Measurements from ENCODE around the gene TSPO. TPM values are rescaled to one million over a fixed set of nuclear protein-coding genes. Genes with fewer than 3 reads are reported as not detected.
A peak's percentile ranks its signal among the peaks of the same experiment; 100 is the strongest.
"Not testable (repeated sequence)": the region's sequence is repeated elsewhere in the genome, so short reads cannot be mapped to it uniquely, and the experiment has no call there.

Gene TSPO
- total RNA-seq: 100 to 1,000 TPM; 238 to 472 TPM

GRCh38 chr22:43151251-43152002 lies at the start of gene TSPO:
Gene TSPO, plus strand, starts transcription at chr22:43151559. Its CDS starts 7,680 bp downstream, at chr22:43159239.
- H3K4me3 ChIP-seq: peak within 1 kb of the TSS; percentile 93
- no peak for TF ChIP-seq CTCF (IDR thresholded peaks at IDR 0.05)
- no peaks in the 10 kb centered on the region for H3K9me3 ChIP-seq
- H3K4me1 ChIP-seq (ENCODE audit: control insufficient read depth in 1 of 2, low read depth in 2 of 2): peaks cover 14 to 22% of the 10 kb centered on the region in 2 donors
- H3K36me3 ChIP-seq: no peaks in the 10 kb centered on the region
- H3K27ac ChIP-seq: peak within 1 kb of the TSS; percentile 55 to 86
- peak; percentile 43 for DNase-seq (ENCODE audit: low spot score)
- no peaks in the 10 kb centered on the region for H3K27me3 ChIP-seq (replicated peaks; ENCODE audit: insufficient read depth)
- peak; percentile 67 for ATAC-seq (ENCODE audit: insufficient number of reproducible peaks, low FRiP score, low read depth)

DNA sequence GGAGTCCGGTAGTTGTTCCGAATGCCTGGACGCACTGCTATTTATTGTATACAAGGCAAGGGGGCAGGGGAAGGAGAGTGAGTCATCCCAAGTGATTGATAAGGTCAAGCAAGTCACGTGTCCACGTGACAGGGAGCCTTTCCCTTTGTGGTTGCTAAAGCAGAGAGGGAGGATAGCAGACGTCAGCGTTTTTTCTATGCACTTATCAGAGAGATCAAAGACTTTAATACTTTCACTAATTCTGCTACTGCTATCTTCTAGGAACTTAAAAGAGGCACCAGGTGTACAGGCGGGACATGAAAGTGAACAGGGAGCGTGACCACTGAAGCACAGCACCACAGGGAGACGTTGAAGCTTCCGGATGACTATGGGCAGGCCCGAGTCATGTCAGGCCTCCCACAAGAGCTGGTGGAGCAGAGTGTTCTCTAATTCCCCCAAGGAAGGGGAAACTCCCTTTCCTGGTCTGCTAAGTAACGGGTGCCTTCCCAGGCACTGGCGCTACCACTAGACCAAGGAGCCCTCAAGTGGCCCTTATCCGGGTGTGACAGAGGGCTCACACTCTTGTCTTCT lies 47.2 kb upstream of the TSPO start:
- not testable (repeated sequence) for DNase-seq (ENCODE audit: low spot score); H3K9me3 ChIP-seq; H3K27me3 ChIP-seq (replicated peaks; ENCODE audit: insufficient read depth); H3K4me1 ChIP-seq (ENCODE audit: control insufficient read depth in 1 of 2, low read depth in 2 of 2); H3K36me3 ChIP-seq; H3K27ac ChIP-seq; H3K4me3 ChIP-seq; ATAC-seq (ENCODE audit: insufficient number of reproducible peaks, low FRiP score, low read depth)

DNA sequence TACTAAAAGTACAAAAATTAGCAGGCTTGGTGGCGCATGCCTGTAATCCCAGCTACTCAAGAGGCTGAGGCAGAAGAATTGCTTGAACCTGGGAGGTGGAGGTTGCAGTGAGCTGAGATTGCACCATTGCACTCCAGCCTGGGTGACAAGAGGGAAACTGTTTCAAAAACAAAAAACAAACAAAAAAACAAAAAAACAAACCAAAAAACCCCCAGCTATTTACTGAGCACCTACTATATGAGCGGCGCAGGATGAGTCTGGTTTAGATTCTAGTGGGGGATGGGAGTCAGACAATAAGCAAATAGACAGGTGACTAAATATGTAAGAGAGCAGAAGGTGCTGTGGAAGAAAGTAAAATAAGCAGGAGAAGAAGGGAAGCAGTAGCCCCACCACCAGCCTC lies 46.4 kb upstream of the TSPO start:
- not testable (repeated sequence) for H3K27ac ChIP-seq; ATAC-seq (ENCODE audit: insufficient number of reproducible peaks, low FRiP score, low read depth); H3K36me3 ChIP-seq; H3K4me3 ChIP-seq; H3K27me3 ChIP-seq (replicated peaks; ENCODE audit: insufficient read depth); H3K4me1 ChIP-seq (ENCODE audit: control insufficient read depth in 1 of 2, low read depth in 2 of 2); H3K9me3 ChIP-seq; DNase-seq (ENCODE audit: low spot score)

- H3K27ac ChIP-seq: no peak overlapping the region
Observed at GRCh38 chr22:43106302-43106701, 45.1 kb upstream of the TSPO start.

GRCh38 chr22:43109511-43109910 lies 41.8 kb upstream of the TSPO start:
- Histone ChIP-seq H3K4me3 (no peak overlapping the region), H3K36me3 (no peaks in the 10 kb centered on the region), H3K4me1 (ENCODE audit: control insufficient read depth in 1 of 2, low read depth in 2 of 2) (peaks cover 9 to 18% of the 10 kb centered on the region in 2 donors), H3K9me3 (no peaks in the 10 kb centered on the region), H3K27ac (no peak overlapping the region), H3K27me3 (replicated peaks; ENCODE audit: insufficient read depth) (peaks cover 10% of the 10 kb centered on the region)
- ATAC-seq (ENCODE audit: insufficient number of reproducible peaks, low FRiP score, low read depth) (no peak), DNase-seq (ENCODE audit: low spot score) (no peak)
- TF ChIP-seq CTCF (IDR thresholded peaks at IDR 0.05): no peak

More at GRCh38 chr22:43106302-43106701, 45.1 kb upstream of the TSPO start:
- Histone ChIP-seq H3K36me3 (no peaks in the 10 kb centered on the region), H3K4me3 (no peak overlapping the region), H3K27me3 (replicated peaks; ENCODE audit: insufficient read depth) (no peaks in the 10 kb centered on the region), H3K9me3 (no peaks in the 10 kb centered on the region), H3K4me1 (ENCODE audit: control insufficient read depth in 1 of 2, low read depth in 2 of 2) (peaks cover 7 to 12% of the 10 kb centered on the region in 2 donors)
- ATAC-seq (ENCODE audit: insufficient number of reproducible peaks, low FRiP score, low read depth) (no peak), DNase-seq (ENCODE audit: low spot score) (no peak)
- TF ChIP-seq CTCF (IDR thresholded peaks at IDR 0.05): no peak

GRCh38 chr22:43109921-43110443 lies 41.4 kb upstream of the TSPO start:
- Histone ChIP-seq H3K27me3 (replicated peaks; ENCODE audit: insufficient read depth) (peaks cover 10% of the 10 kb centered on the region), H3K4me3 (peak overlapping the region; percentile 81), H3K27ac (no peak overlapping the region), H3K36me3 (no peaks in the 10 kb centered on the region), H3K4me1 (ENCODE audit: control insufficient read depth in 1 of 2, low read depth in 2 of 2) (peaks cover 9 to 18% of the 10 kb centered on the region in 2 donors), H3K9me3 (no peaks in the 10 kb centered on the region)
- ATAC-seq (ENCODE audit: insufficient number of reproducible peaks, low FRiP score, low read depth): no peak
- no peak for TF ChIP-seq CTCF (IDR thresholded peaks at IDR 0.05)
- DNase-seq (ENCODE audit: low spot score): no peak
